Gastroesophageal sphincter (tissue), 3 donors: Measurements from ENCODE around the gene DOCK2.

Source experiments
- CTCF ChIP-seq, 4 experiments: fragments of 200-600 bp in 2 of 4; fragments of 450-650 bp in 2 of 4; sonication (generic) in 1 of 4; IDR thresholded peaks; one replicate each; pipeline ENCODE4 v1.5.1; 2017 to 2019; ENCODE audit warnings: antibody characterized with exemption in 4 of 4, mild to moderate bottlenecking in 2 of 4, moderate library complexity in 2 of 4
- EP300 ChIP-seq: sonication (generic); formaldehyde crosslinking; IDR thresholded peaks from one replicate; pipeline ENCODE4 v1.6.1; 2017; ENCODE audit warnings: antibody characterized with exemption, mild to moderate bottlenecking
- POLR2A ChIP-seq, 2 donors: fragments of 450-650 bp; IDR thresholded peaks; one replicate each; pipeline ENCODE4 v1.6.1; 2017; ENCODE audit warnings: antibody characterized with exemption in 2 of 2, mild to moderate bottlenecking in 2 of 2, moderate library complexity in 1 of 2
- POLR2AphosphoS5 ChIP-seq: sonication (generic); formaldehyde crosslinking; IDR thresholded peaks from one replicate; pipeline ENCODE4 v1.6.1; 2017; ENCODE audit warnings: antibody characterized with exemption

DNA sequence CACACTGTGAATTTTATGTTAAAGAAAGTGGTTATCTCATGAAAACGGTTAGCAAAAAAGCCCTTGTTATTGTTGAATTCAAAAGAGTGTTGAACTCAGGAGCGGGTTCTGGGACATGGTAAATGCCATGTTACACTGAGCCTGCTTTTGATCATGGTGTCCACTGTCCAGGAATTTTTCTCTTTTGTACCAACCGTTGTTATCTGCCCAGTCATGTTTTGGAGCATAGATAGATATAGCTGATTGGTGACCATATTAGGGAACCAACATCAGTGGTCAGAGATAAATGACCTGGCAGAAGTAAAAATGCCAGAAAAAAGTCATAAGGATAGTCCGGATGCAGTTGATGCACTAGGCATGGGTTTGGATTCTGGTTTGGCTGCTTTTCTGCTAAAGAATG is 29.3 kb downstream of the DOCK2 start:
- TF ChIP-seq CTCF (IDR thresholded peaks at IDR 0.05), result no peak
- no peak for TF ChIP-seq POLR2A (IDR thresholded peaks at IDR 0.05)
- TF ChIP-seq POLR2AphosphoS5, result no peak
- no peak for TF ChIP-seq EP300
